Fibroblast of skin of right biceps (primary cell): ENCODE data around the gene ACAA2.
"Not testable (repeated sequence)": the region's sequence is repeated elsewhere in the genome, so short reads cannot be mapped to it uniquely, and the experiment has no call there.

Experiments
- DNase-seq: peaks from one replicate; pipeline ENCODE4 v3.0.0-alpha.2; 2013

ACAA2 gene

GRCh38 chr18:49808553-49809191 is 4.7 kb downstream of the ACAA2 start:
- DNase-seq, result not testable (repeated sequence)

- DNase-seq, result no peak
Measured at GRCh38 chr18:49804096-49804495, 9.2 kb downstream of the ACAA2 start.

GRCh38 chr18:49802623-49803022 is 10.7 kb downstream of the ACAA2 start:
- no peak for DNase-seq

GRCh38 chr18:49800491-49800890 is 12.8 kb downstream of the ACAA2 start:
- DNase-seq, result not testable (repeated sequence)

- not testable (repeated sequence) for DNase-seq
Measured at GRCh38 chr18:49799806-49800205, 13.5 kb downstream of the ACAA2 start.

GRCh38 chr18:49798001-49798400 is 15.3 kb downstream of the ACAA2 start:
- DNase-seq, result no peak

- DNase-seq, result no peak
Measured at GRCh38 chr18:49795612-49796552, 17.5 kb downstream of the ACAA2 start.

GRCh38 chr18:49794743-49795142 is 18.6 kb downstream of the ACAA2 start:
- no peak for DNase-seq

GRCh38 chr18:49789560-49790134 is 23.7 kb downstream of the ACAA2 start:
- not testable (repeated sequence) for DNase-seq

GRCh38 chr18:49788327-49788898 is 24.9 kb downstream of the ACAA2 start:
- no peak for DNase-seq

- no peak for DNase-seq
Measured at GRCh38 chr18:49786019-49786720, 27.2 kb downstream of the ACAA2 start.

GRCh38 chr18:49784427-49785185 is 28.7 kb downstream of the ACAA2 start:
- peak; percentile 34 for DNase-seq

GRCh38 chr18:49783631-49784030 is 29.7 kb downstream of the ACAA2 start:
- not testable (repeated sequence) for DNase-seq

- peak; percentile 42 for DNase-seq
Measured at GRCh38 chr18:49778826-49779465, 34.4 kb downstream of the ACAA2 start.

GRCh38 chr18:49769047-49769728 is 44.1 kb downstream of the ACAA2 start:
- no peak for DNase-seq

GRCh38 chr18:49768051-49768391 is 45.3 kb downstream of the ACAA2 start:
- peak; percentile 66 for DNase-seq

- no peak for DNase-seq
Measured at GRCh38 chr18:49767111-49768050, 46.0 kb downstream of the ACAA2 start.

GRCh38 chr18:49766646-49767045 is 46.7 kb downstream of the ACAA2 start:
- DNase-seq, result no peak

- DNase-seq, result peak; percentile 66
Measured at GRCh38 chr18:49764032-49764431, 49.3 kb downstream of the ACAA2 start.

- DNase-seq, result no peak
Measured at GRCh38 chr18:49763590-49763989, 49.7 kb downstream of the ACAA2 start.
